ENCODE data around the gene SMAP1. TPM values are rescaled to one million over a fixed set of nuclear protein-coding genes. Genes with fewer than 3 reads are reported as not detected.

SMAP1 gene
- total RNA-seq, 2 donors from 2014 or later, result 26.0 to 30.3 TPM

DNA sequence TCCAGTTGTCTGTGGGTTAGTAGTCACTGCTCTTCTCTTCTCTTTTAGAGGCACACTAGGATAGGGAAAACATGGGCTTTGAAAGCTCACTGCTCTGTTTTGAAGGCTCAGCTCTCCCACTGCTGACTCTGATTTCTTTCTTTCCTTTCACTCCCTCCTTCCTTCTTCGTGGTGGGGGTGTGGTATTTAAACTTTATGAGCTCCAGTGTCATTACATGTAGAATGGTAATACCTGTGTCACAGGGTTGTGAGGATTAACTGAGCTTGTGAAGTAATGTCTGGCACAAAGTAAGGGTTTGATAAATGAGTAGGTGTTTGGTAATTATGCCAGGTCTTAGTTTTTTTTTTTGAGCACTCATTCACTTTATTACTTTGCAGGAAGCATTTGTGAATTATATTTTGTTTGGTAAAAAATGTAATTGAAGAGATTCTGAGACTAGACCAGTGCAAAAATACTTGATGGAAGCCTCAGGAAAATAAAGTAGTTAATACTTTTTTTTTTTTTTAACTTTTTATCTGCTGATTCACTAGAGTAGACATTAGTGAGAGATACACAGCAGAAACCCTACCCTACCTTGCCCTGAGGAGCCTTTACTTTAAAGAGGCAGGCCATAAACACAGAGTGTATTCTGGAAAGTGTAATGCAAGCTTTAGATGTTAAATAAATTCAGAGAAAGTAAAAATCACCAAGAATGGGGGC lies 17.3 kb downstream of the SMAP1 start:
- Histone ChIP-seq H3K4me1 (replicated peaks) (peaks cover 2% of the 10 kb centered on the region), H3K27ac (no peak overlapping the region), H3K9me3 (no peaks in the 10 kb centered on the region), H3K27me3 (replicated peaks; ENCODE audit: insufficient read depth) (no peaks in the 10 kb centered on the region), H3K36me3 (no peaks in the 10 kb centered on the region), H3K4me3 (no peak overlapping the region)
- TF ChIP-seq POLR2AphosphoS5 (IDR thresholded peaks at IDR 0.05) (peak; percentile 47), POLR2A (IDR thresholded peaks at IDR 0.05) (no peak)
- TF ChIP-seq, protein P1, sequence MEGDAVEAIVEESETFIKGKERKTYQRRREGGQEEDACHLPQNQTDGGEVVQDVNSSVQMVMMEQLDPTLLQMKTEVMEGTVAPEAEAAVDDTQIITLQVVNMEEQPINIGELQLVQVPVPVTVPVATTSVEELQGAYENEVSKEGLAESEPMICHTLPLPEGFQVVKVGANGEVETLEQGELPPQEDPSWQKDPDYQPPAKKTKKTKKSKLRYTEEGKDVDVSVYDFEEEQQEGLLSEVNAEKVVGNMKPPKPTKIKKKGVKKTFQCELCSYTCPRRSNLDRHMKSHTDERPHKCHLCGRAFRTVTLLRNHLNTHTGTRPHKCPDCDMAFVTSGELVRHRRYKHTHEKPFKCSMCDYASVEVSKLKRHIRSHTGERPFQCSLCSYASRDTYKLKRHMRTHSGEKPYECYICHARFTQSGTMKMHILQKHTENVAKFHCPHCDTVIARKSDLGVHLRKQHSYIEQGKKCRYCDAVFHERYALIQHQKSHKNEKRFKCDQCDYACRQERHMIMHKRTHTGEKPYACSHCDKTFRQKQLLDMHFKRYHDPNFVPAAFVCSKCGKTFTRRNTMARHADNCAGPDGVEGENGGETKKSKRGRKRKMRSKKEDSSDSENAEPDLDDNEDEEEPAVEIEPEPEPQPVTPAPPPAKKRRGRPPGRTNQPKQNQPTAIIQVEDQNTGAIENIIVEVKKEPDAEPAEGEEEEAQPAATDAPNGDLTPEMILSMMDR (IDR thresholded peaks at IDR 0.05), result no peak
- intact Hi-C loops (cut with DNase I), result loop anchor here (5.0 kb wide), 2 partner anchors 118 to 313 kb away; partner anchors contain the start of gene SDHAF4
- 0% methylated on average over 1 of the region's 1 CpG for WGBS
- no peak for DNase-seq (ENCODE audit: low spot score)

DNA sequence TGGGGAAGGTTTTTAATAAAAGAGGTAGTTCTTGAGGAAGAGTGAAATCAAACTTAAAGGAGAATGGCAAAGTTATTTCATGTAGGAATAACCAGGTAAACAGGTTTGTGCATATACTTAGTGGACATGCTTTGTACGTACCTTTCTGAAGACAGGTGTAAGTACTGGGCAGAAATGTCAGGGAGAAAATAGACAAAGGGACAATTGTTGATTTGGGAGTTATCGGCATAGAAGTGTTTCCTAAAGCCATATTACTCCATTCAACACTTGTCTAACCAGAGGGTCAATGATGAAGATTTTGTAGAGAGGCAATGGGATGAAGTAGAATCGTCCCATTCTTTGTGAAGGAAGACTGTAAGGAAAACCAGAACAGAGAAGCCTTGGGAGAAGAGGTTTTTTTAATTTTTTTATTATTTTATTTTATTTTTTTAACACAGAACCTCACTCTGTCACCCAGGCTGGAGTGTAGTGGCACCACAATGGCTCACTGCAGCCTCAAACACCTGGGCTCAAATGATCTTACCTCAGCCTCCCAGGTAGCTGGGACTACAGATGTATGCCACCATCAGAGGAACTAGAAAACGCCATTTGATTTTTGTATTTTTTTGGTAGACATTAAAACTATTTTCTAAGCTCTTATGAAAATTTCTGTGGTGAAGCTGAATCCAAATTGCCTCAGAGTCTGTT lies 18.0 kb downstream of the SMAP1 start:
- Histone ChIP-seq H3K36me3 (no peaks in the 10 kb centered on the region), H3K4me1 (replicated peaks) (peaks cover 2% of the 10 kb centered on the region), H3K27ac (no peak overlapping the region), H3K4me3 (no peak overlapping the region), H3K27me3 (replicated peaks; ENCODE audit: insufficient read depth) (no peaks in the 10 kb centered on the region), H3K9me3 (no peaks in the 10 kb centered on the region)
- TF ChIP-seq POLR2A (IDR thresholded peaks at IDR 0.05), result no peak
- no peak for TF ChIP-seq POLR2AphosphoS5 (IDR thresholded peaks at IDR 0.05)
- TF ChIP-seq, protein P1 (IDR thresholded peaks at IDR 0.05), result no peak
- no peak for DNase-seq (ENCODE audit: low spot score)
- 62% methylated on average over 4 of the region's 4 CpGs for WGBS
- intact Hi-C loops (cut with DNase I), result loop anchor here (5.0 kb wide), 2 partner anchors 118 to 313 kb away; partner anchors contain the start of gene SDHAF4

DNA sequence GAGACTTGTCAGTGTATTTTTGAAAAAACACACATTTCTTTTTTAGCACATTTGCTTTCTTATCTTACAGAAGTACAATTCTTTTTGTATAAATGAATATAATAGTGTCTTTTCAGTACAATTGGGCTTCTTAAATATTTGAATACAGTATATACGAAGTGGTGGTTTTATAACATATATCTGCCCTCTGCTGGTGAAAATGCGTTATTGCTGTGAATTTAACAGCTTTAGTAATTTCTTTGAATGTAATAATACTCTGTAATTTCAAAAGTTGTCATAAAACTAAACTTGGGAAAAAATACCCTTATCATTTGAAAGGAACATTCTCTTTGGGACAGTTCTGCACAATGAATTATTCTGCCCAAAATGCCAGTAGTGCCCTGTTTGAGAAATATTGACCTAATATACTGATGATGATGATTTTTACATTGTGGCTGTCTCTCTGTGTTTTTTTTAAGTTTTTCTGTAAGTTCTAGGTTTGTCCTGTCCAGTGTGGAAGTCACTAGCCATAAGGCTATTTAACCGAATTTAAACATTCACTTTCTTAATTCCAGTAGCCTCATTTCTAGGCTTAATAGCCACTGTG lies 19.0 kb downstream of the SMAP1 start:
- H3K27ac ChIP-seq, result no peak overlapping the region
- DNase-seq (ENCODE audit: low spot score), result peak; percentile 36
- 19% methylated on average over 3 of the region's 3 CpGs for WGBS
- no peaks in the 10 kb centered on the region for H3K9me3 ChIP-seq
- TF ChIP-seq, protein P1 (IDR thresholded peaks at IDR 0.05), result peak; percentile 26 to 83 (median 81)
- TF ChIP-seq POLR2AphosphoS5 (IDR thresholded peaks at IDR 0.05) (no peak), POLR2A (IDR thresholded peaks at IDR 0.05) (no peak)
- H3K27me3 ChIP-seq (replicated peaks; ENCODE audit: insufficient read depth), result no peaks in the 10 kb centered on the region
- intact Hi-C loops (cut with DNase I), result loop anchor here (5.0 kb wide), 2 partner anchors 119 to 314 kb away; partner anchors contain the start of gene SDHAF4
- no peaks in the 10 kb centered on the region for H3K36me3 ChIP-seq
- no peak overlapping the region for H3K4me3 ChIP-seq
- peaks cover 2% of the 10 kb centered on the region for H3K4me1 ChIP-seq (replicated peaks)

DNA sequence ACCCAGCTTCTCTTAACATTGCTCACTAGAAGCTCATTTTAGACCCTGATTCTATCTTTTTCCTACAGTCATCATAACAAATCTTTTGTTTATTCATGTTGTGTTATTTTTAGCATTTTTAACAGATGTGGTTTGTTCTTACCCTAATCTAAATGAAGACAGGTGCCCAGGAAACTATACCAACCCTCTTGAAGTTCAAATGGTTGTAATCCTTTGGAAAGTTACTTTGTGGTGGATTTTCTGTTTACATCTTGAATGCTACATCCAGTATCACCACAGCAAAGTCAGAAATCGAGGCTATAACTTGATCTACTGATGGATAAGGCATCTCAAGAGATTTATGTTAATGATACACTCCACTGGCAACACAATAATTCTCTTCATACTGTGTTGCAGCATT lies 26.2 kb downstream of the SMAP1 start:
- 45% methylated on average over 1 of the region's 1 CpG for WGBS
- intact Hi-C loops (cut with DNase I), result no loop called here

More for the DNA sequence above, 26.2 kb downstream of the SMAP1 start:
- Histone ChIP-seq H3K27me3 (replicated peaks; ENCODE audit: insufficient read depth) (no peaks in the 10 kb centered on the region), H3K9me3 (no peaks in the 10 kb centered on the region), H3K27ac (no peak overlapping the region), H3K4me1 (replicated peaks) (no peaks in the 10 kb centered on the region), H3K4me3 (no peak overlapping the region), H3K36me3 (no peaks in the 10 kb centered on the region)
- TF ChIP-seq POLR2A (IDR thresholded peaks at IDR 0.05) (no peak), POLR2AphosphoS5 (IDR thresholded peaks at IDR 0.05) (no peak)
- TF ChIP-seq, protein P1 (IDR thresholded peaks at IDR 0.05), result no peak
- no peak for DNase-seq (ENCODE audit: low spot score)

Data from prostate gland (tissue), 2 donors.